Raji (cell line): ENCODE data around the gene SRRM3.

Experiments used
- POLR2A ChIP-seq: IDR thresholded peaks from 2 replicates; pipeline ENCODE4 v1.6.1; 2011; ENCODE audit warnings: low read depth, low read length, control low read depth; ENCODE audit not compliant: insufficient read depth

SRRM3 gene

GRCh38 chr7:76327610-76328009, 125.9 kb downstream of the SRRM3 start:
- TF ChIP-seq POLR2A, result no peak

DNA sequence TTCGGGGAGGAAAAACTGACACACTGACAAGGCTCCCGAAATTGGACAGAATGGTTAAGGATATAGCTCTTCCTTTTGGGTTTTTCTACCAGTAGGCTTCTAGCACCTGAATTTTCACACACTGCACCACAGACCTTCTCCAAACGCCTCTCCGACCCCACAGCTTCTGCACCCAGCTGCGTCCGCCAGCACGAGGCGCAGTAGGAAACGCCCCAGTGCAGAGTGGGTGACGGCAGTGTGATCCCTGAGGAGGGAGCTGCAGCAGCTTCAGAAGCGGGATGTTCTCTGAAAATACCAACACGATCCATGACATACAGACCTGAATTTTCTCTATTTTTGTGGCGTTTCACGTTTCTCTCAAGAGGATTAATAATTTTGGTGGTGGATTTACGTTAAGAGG, 126.7 kb downstream of the SRRM3 start:
- TF ChIP-seq POLR2A, result no peak

DNA sequence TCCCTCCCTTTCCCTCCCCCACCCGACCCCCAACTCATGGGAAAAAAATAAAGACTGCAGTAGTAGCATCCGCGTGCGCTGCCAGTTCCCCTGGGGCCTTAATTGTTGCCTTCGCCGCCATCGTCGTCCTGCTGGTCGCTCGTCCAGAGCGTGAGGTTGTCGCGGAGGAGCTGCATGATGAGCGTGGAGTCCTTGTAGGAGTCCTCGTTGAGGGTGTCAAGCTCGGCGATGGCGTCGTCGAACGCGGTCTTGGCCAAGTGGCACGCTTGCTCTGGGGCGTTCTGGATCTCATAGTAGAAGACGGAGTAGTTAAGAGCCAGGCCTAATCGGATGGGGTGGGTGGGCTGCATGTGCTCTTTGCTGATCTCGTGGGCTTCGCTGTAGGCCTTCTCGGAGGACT, 127.8 kb downstream of the SRRM3 start:
- no peak for TF ChIP-seq POLR2A

- TF ChIP-seq POLR2A, result no peak
Observed at GRCh38 chr7:76330261-76330660, 128.6 kb downstream of the SRRM3 start.

DNA sequence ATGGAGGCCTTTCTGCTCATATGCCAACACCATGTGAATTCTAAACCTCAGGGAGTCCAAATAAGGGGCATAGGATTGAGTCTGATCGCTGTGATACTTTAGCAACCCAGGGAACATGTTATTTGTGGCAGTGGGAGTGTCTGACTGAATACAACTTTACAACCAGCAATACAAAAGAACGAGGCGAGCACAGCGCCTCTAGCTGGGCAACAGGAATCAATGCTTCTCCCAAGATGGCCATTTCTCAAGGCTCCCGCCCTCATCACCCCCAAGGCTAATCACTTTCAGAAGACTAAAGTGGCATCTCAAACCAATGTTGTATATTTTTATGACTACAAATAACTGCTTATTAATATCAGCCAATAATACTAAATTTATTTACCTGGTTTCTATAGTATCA, 129.0 kb downstream of the SRRM3 start:
- no peak for TF ChIP-seq POLR2A

DNA sequence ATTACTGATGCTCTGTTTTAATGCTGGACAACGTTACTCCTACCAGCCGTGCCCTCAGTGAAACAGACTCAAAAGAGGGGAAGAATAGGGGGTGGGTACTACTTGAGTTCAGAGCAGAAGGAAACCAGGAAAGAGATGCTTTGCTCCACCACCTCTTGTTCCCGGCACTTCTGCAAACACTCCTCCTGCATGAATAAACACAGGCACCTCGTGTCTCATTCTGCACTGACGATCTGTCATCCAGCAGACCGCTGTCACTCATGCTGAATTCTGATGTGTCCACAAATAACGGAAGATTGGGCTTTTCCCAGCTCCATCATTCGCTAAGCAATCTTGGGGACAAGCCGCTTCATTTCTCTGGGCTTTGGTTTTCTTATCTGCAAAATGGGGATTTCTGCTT, 130.4 kb downstream of the SRRM3 start:
- TF ChIP-seq POLR2A, result no peak

- TF ChIP-seq POLR2A, result no peak
Observed at GRCh38 chr7:76333511-76334101, 131.9 kb downstream of the SRRM3 start.

DNA sequence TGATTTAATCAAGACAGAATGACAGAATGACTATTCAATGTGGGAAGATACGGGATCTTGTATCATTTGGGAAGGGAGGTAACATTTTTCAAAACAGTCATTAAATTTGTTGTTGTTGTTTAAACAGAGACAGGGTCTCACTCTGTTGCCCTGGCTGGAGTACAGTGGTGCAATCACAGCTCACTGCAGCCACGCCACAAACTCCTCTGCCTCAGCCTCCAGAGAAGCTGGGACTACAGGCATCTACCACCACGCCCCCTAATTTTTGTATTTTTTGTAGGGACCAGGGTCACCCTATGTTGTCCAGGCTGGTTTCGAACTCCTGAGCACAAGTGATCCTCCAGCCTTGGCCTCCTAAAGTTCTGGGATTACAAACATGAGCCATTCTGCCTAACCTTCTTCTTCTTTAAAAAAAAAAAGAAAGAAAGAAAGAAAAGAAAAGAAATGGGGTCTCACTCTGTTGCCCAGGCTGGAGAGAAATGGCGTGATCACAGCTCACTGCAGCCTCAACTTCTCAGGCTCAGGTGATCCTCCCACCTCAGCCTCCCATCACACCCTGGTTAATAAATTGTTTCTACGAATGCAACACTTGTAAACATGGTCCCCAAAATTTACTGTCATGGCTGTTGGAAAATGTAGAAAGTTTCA, 132.7 kb downstream of the SRRM3 start:
- TF ChIP-seq POLR2A, result no peak

GRCh38 chr7:76336094-76336493, 134.4 kb downstream of the SRRM3 start:
- TF ChIP-seq POLR2A, result no peak
